T-helper 2 cell treated with Interferon-gamma antibody and Interleukin-4, amounts not matched to agents 5 μg/mL and 100 μg/mL, for 36 hours (primary cell): ENCODE results near the gene ALLC.
"Not testable (repeated sequence)": the region's sequence is repeated elsewhere in the genome, so short reads cannot be mapped to it uniquely, and the experiment has no call there.

ENCODE experiments used
- DNase-seq: peaks from one replicate; pipeline ENCODE4 v3.0.0; 2021; ENCODE audit warnings: low spot score
- H3K27ac Mint-ChIP-seq: one replicate; pipeline ENCODE4 v1.8.0; 2021; ENCODE audit warnings: mild to moderate bottlenecking, mixed read lengths
- H3K27me3 Mint-ChIP-seq: one replicate; pipeline ENCODE4 v1.8.0; 2021; ENCODE audit warnings: low read depth, mixed read lengths
- H3K36me3 Mint-ChIP-seq: one replicate; pipeline ENCODE4 v1.8.0; 2021; ENCODE audit warnings: low read depth, mixed read lengths
- H3K4me1 Mint-ChIP-seq: one replicate; pipeline ENCODE4 v1.8.0; 2021; ENCODE audit warnings: low read depth, mixed read lengths
- H3K4me3 Mint-ChIP-seq: one replicate; pipeline ENCODE4 v1.8.0; 2022; ENCODE audit warnings: mild to moderate bottlenecking, moderate library complexity, mixed read lengths
- H3K9me3 Mint-ChIP-seq: one replicate; pipeline ENCODE4 v1.8.0; 2021; ENCODE audit warnings: mixed read lengths

Gene ALLC

GRCh38 chr2:3650140-3650920, 7.7 kb upstream of the ALLC start:
- no peak overlapping the region for H3K27ac Mint-ChIP-seq
- no peaks in the 10 kb centered on the region for H3K36me3 Mint-ChIP-seq
- peaks cover 3% of the 10 kb centered on the region for H3K27me3 Mint-ChIP-seq
- H3K4me1 Mint-ChIP-seq, result peaks cover 11% of the 10 kb centered on the region
- DNase-seq, result no peak
- H3K4me3 Mint-ChIP-seq, result no peak overlapping the region
- H3K9me3 Mint-ChIP-seq, result no peaks in the 10 kb centered on the region

GRCh38 chr2:3651691-3652648, 6.0 kb upstream of the ALLC start:
- Mint-ChIP-seq H3K9me3 (no peaks in the 10 kb centered on the region), H3K4me1 (peaks cover 11% of the 10 kb centered on the region), H3K36me3 (no peaks in the 10 kb centered on the region), H3K27ac (peak overlapping the region; percentile 80), H3K27me3 (peaks cover 3% of the 10 kb centered on the region), H3K4me3 (peak overlapping the region; percentile 88)
- DNase-seq, result peak; percentile 76

- no peak for DNase-seq
- Mint-ChIP-seq H3K27ac (no peak overlapping the region), H3K27me3 (peaks cover 3% of the 10 kb centered on the region), H3K36me3 (no peaks in the 10 kb centered on the region), H3K4me1 (peaks cover 11% of the 10 kb centered on the region), H3K4me3 (no peak overlapping the region), H3K9me3 (no peaks in the 10 kb centered on the region)
Observed at GRCh38 chr2:3652896-3653625, 4.9 kb upstream of the ALLC start.

GRCh38 chr2:3654011-3654410, 4.0 kb upstream of the ALLC start:
- Mint-ChIP-seq H3K27ac (no peak overlapping the region), H3K4me3 (no peak overlapping the region), H3K36me3 (no peaks in the 10 kb centered on the region), H3K9me3 (no peaks in the 10 kb centered on the region), H3K4me1 (peaks cover 11% of the 10 kb centered on the region), H3K27me3 (peaks cover 3% of the 10 kb centered on the region)
- DNase-seq, result no peak

GRCh38 chr2:3654531-3655225, 3.3 kb upstream of the ALLC start:
- H3K4me1 Mint-ChIP-seq, result peaks cover 11% of the 10 kb centered on the region
- H3K9me3 Mint-ChIP-seq, result no peaks in the 10 kb centered on the region
- H3K36me3 Mint-ChIP-seq, result no peaks in the 10 kb centered on the region
- no peak overlapping the region for H3K27ac Mint-ChIP-seq
- DNase-seq, result no peak
- H3K27me3 Mint-ChIP-seq, result peaks cover 3% of the 10 kb centered on the region
- no peak overlapping the region for H3K4me3 Mint-ChIP-seq

GRCh38 chr2:3655871-3656761, 1.9 kb upstream of the ALLC start:
- Mint-ChIP-seq H3K9me3 (no peaks in the 10 kb centered on the region), H3K27ac (no peak overlapping the region), H3K36me3 (no peaks in the 10 kb centered on the region), H3K27me3 (no peaks in the 10 kb centered on the region), H3K4me3 (no peak overlapping the region), H3K4me1 (peaks cover 7% of the 10 kb centered on the region)
- DNase-seq, result no peak

GRCh38 chr2:3656762-3657721, 958 bp upstream of the ALLC start:
- Mint-ChIP-seq H3K27ac (no peak overlapping the region), H3K4me3 (no peak overlapping the region), H3K27me3 (no peaks in the 10 kb centered on the region), H3K9me3 (no peaks in the 10 kb centered on the region), H3K4me1 (peaks cover 2% of the 10 kb centered on the region), H3K36me3 (no peaks in the 10 kb centered on the region)
- DNase-seq, result no peak

GRCh38 chr2:3659447-3660432, 1.7 kb downstream of the ALLC start:
- H3K27ac Mint-ChIP-seq, result no peak overlapping the region
- H3K36me3 Mint-ChIP-seq, result no peaks in the 10 kb centered on the region
- no peaks in the 10 kb centered on the region for H3K4me1 Mint-ChIP-seq
- no peak for DNase-seq
- no peaks in the 10 kb centered on the region for H3K27me3 Mint-ChIP-seq
- no peak overlapping the region for H3K4me3 Mint-ChIP-seq
- no peaks in the 10 kb centered on the region for H3K9me3 Mint-ChIP-seq

GRCh38 chr2:3660640-3661039, 2.6 kb downstream of the ALLC start:
- not testable (repeated sequence) for H3K4me1 Mint-ChIP-seq, H3K4me3 Mint-ChIP-seq, H3K36me3 Mint-ChIP-seq, DNase-seq, H3K27me3 Mint-ChIP-seq, H3K9me3 Mint-ChIP-seq, H3K27ac Mint-ChIP-seq

- no peak overlapping the region for H3K27ac Mint-ChIP-seq
- no peaks in the 10 kb centered on the region for H3K9me3 Mint-ChIP-seq
- no peaks in the 10 kb centered on the region for H3K27me3 Mint-ChIP-seq
- no peaks in the 10 kb centered on the region for H3K4me1 Mint-ChIP-seq
- H3K4me3 Mint-ChIP-seq, result no peak overlapping the region
- no peak for DNase-seq
- no peaks in the 10 kb centered on the region for H3K36me3 Mint-ChIP-seq
Observed at GRCh38 chr2:3661149-3661660, 3.2 kb downstream of the ALLC start.

- no peak overlapping the region for H3K4me3 Mint-ChIP-seq
- H3K27me3 Mint-ChIP-seq, result no peaks in the 10 kb centered on the region
- DNase-seq, result no peak
- H3K9me3 Mint-ChIP-seq, result no peaks in the 10 kb centered on the region
- no peaks in the 10 kb centered on the region for H3K36me3 Mint-ChIP-seq
- no peak overlapping the region for H3K27ac Mint-ChIP-seq
- no peaks in the 10 kb centered on the region for H3K4me1 Mint-ChIP-seq
Observed at GRCh38 chr2:3662239-3662638, 4.2 kb downstream of the ALLC start.
